GM21825 (cell line): ENCODE results near the gene CR2.
"Not testable (repeated sequence)": the region's sequence is repeated elsewhere in the genome, so short reads cannot be mapped to it uniquely, and the experiment has no call there.

Experiments
- ATAC-seq: cut with Tn5 transposase; IDR thresholded peaks from one replicate; pipeline ENCODE4 v1.9.1; 2021; ENCODE audit warnings: mild to moderate bottlenecking, moderate library complexity; ENCODE audit not compliant: unreplicated experiment

CR2 gene

DNA sequence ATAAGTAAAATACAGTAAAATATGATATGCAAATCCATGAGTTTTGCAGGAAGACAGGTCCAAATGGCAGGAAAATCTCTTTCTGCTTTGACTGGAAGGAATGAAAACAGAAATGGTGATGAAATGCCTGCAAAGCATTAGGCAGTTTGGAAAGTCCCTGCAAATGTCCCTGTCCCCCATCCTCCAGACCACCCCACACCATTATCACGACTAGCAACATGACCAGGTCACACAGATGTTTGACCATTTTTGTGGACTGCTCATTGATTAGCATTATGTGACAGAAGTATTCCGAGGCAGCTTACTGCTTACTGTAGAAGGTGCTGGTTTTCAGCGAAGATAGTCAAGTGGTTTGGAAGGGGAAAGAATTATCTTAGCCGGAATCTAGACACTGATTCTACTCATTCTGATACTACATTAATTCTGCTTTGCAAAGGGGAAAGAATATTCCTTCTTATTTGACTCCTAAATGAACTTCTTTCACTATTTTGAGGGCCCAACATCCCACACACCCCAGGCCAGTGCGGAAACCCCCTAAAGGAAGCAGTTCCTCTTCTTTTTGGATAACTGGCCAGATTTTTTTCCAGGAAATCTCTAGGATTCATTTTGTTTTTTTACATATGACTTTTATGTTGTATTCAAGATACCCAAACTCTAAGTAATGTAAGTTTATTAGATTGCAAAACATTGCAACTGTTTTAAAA is 9.5 kb upstream of the CR2 start:
- no peak for ATAC-seq

DNA sequence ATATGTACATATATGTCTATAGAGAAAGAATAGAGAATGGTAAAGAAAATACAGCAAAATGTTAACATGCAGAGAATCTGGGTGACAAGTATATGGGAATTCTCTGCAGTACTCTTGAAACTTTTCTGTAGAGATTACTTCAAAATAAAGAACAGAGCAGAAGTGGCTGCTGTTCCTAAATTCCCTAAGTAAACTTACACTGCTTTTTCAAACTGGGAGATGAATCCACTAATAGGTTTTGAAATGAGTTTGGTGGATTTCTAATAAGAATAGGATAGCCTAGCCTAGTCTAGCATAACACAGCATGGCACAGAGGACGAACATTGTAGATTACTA is 450 bp upstream of the CR2 start:
- no peak for ATAC-seq

DNA sequence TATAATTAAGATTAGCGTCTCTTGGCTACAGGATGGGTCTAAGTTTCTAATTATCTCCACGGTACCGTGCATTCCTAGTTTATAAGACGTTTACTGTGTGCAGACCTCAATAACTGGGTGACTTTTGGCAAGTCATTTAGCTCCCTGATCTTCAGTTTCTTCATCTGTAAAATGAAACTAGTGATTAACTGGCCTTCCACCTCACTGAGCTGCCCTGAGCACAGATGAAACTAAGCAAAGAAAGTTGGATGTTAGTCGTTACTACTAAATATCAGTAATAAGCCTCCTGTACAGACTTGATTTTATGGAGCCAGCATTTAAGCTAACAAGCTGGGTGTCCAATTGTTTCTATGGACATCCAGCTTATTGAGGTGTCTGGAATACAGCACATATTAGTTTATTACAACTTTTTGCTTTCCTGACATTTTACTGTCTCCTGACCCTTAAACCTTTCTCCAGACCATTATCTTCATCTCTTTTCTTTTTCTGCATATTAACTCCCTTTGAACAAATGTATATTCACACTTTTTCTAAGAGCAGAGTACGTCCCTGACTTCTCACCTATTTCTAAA is 1.1 kb downstream of the CR2 start:
- no peak for ATAC-seq

DNA sequence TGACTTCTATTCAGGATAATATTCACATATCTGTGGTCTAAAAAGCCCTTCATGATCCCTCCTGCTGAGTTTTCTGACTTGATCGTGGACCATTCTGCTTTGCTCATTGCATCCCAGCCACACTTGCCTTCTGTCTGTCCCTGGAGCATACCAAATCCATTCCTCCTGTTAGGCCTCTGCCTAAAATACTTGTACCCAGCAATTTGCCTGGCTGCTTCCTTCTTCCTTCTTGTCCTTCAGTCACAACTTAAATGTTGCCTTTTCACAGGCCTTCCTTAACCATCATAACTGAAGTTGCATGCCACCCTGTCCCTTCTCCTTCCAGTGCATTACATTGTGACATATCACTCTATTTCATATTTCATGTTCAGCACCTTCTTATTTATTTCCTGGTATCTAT is 4.3 kb downstream of the CR2 start:
- no peak for ATAC-seq

DNA sequence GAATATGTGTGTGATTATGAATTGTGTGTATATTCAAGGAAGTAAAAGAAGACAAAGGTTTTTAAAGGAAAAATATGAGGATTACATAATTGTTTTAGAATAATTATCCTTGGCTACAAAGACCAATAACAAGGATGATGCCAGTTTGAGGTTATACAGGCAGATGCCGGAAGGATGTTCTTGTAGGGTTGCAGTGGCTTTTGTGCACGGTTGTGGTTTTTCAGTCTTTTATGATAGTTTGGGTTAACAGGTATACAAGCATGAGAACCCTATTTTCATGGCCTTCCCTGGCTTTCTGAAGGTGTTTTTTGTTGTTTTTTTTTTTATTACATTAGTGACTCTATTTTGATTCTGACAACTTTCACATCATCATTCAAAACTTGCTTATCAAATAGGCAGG is 4.9 kb downstream of the CR2 start:
- no peak for ATAC-seq

DNA sequence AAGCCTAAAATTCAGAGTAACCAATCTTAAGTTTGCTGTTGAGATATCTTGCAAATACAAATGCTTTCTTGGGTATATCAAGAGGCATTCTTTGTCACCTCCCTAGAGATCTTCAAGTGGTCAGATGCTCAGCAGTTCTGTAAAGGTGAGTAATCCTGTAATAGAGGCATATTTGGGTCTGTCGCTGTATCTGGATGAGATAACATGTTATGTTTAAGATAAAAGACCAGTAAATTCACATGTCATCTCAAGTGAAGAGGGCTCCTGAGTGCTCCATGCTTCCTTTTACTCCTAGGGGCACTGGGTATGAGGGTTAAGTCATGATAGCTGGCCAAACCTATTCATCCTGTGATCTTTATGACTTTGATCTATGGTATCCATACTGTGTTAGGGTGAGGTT is 7.5 kb downstream of the CR2 start:
- no peak for ATAC-seq

DNA sequence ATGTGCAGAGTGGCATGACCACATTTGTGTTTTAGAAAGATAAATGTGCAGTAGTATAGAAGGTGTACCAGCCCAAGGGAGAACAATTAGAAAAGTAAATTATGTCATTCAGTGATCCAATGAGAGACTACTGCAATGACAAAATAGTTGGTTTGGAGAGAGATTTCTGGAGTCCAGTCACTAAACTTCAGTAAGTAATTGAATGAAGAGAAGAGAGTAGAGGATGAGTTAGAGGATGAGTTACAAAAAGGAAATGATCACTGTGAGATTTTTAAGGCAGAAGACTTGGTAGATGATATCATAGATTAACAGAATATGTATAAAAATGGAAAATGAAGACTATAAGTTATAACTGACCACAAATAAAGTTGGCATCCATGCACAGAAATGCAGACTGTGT is 8.4 kb downstream of the CR2 start:
- ATAC-seq: no peak

DNA sequence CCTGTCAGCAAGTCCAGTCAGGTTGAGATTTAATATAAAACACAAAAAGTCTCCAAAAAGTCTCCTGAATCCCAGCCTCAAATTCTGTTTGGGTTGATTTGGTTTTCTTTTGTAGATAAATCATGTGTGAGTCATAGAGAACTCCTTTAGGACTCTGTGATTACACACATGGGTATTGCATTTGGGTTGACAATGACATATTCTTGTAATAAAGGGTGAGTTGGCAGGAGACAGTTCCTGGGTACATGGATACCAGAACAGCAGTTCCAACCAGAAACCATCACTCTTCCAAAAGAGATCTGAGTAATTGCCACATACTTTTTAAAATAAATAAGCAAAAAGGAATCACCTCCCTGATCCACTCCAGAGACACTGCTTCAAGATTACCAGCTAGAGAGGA is 8.9 kb downstream of the CR2 start:
- ATAC-seq: no peak

DNA sequence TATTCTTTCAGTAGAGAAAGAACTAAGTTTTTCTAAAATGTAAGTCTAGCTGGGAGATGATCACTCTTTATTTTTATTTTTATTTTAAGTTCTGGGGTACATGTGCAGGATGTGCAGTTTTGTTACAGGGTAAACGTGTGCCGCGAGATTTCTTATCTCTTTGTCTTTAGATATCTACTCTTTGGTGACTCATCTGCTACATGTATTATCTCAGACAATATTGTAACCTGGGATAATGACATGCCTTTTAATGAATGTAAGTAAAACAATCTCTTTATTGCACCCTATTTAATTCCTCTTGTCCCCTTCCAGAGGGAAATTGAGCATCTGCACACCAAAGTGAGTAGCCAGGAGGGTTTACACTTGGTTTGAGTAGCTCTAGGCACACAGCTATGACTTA is 9.4 kb downstream of the CR2 start:
- no peak for ATAC-seq

DNA sequence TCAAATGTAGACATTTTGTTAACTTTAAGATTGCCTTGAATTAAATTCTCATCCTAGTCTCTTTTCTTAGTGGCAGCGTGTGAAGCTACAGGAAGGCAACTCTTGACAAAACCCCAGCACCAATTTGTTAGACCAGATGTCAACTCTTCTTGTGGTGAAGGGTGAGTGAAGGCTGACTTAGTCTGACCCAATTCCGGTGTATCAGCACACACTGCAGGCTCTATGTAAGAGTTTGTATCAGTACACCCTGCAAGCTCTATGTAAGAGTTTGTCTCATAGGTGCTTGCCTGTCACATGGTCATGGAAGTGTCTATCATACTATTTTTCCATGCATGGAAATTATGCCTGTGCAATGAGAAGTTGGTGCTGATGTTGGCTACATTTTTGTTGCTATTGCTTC is 16.8 kb downstream of the CR2 start:
- ATAC-seq: no peak

DNA sequence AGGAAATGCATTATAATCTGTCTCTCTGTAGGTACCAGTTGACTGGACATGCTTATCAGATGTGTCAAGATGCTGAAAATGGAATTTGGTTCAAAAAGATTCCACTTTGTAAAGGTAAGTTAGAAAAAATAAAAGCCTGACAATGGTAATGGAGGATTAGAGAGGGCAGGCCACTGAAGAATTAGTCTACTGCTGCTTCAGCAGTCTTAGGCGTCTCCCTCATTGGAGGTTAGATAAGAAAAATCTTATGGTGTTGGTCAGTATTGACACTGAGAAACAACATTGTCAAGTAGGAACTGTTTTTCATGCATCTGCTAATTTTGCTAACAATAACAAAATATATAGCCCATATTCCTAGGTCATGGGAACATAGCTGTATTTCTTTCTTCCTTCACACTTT is 20.1 kb downstream of the CR2 start:
- no peak for ATAC-seq

DNA sequence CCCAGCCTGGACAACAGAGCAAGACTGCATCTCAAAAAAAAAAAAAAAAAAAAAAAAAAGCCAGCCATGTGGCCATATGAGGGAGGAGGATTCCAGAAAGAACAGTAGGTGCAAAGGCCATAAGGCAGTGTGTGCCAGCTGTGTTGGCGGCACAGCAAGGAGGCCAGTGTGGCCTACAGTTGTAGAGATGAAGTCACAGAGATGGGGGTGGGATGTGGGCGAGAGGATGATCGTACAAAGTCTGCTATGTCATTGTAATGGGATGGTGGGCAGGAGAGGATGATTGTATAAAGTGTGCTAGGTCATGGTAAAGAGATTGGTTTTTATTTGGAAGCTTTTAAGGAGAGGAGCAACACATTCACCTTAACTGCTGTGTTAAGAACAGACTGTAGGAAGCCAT is 32.1 kb downstream of the CR2 start:
- no peak for ATAC-seq

DNA sequence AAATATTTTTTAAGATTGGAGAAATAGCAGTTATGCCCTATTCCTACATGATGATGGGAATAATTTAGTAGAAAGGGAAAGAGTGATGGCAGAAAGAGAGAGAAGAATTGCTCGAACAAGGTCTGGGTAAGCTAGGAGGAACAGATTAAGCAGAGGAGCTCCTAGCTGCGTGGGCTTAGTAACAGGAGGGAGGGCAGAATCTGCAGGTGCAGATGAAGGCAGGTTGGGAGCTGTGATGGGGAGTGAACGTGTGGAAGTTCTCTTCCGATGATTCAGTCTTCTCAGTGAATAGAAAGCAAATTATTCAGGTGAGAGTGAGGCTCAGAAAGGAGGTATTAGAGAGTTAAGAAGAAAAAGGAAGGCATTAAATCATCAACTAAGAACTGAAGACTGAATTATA is 33.5 kb downstream of the CR2 start:
- ATAC-seq: no peak

DNA sequence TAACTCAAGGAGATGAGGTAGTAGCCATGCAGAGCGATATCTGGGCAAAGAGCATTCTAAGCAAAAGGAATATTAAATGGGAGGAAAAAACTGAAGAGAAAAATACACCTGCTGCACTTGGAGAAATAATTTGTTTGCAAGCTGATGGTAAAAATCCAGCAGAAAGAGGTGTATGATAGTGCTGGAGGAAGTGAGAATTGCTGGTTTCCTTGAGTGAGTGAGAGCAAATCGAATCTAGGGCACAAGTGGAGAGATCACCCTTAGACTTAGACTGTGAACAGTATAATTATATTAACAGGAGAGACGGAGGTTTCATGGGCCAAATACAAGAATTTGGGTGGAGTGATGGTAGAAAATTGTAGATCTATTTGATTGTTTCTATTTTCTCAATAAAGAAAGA is 39.1 kb downstream of the CR2 start:
- no peak for ATAC-seq

DNA sequence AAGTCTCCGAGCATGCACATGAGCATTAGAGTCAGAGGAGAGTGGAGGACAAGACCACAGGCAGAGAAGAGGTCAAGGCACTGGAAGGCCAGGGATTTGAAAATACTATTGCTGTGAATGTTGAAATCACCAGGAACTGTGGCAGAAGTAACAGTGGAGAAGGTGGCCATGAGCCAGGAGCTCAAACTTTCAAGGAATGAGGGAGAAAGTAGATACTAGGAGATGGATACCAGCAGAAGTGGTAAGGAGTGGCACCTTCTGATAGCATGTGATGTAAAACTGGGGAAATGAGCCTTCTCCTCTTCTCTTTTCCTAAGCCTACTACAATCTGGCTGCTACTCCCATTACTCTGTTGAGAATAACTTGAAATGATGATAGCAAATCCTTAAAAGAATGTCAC is 40.0 kb downstream of the CR2 start:
- ATAC-seq: no peak

DNA sequence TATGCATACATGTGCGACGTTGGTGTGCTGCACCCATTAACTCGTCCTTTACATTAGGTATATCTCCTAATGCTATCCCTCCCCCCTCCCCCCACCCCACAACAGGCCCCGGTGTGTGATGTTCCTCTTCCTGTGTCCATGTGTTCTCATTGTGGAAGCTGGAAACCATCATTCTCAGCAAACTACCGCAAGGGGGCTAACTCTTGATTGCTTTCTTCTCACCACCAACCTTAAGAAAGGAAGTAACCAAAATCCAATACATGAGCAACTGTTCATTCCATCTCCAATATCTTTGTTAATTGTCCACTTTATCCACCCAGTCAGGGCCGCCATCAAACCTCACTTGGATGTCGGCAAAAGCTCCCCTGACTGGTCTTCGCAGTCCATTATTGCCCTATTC is 41.2 kb downstream of the CR2 start:
- ATAC-seq: not testable (repeated sequence)

DNA sequence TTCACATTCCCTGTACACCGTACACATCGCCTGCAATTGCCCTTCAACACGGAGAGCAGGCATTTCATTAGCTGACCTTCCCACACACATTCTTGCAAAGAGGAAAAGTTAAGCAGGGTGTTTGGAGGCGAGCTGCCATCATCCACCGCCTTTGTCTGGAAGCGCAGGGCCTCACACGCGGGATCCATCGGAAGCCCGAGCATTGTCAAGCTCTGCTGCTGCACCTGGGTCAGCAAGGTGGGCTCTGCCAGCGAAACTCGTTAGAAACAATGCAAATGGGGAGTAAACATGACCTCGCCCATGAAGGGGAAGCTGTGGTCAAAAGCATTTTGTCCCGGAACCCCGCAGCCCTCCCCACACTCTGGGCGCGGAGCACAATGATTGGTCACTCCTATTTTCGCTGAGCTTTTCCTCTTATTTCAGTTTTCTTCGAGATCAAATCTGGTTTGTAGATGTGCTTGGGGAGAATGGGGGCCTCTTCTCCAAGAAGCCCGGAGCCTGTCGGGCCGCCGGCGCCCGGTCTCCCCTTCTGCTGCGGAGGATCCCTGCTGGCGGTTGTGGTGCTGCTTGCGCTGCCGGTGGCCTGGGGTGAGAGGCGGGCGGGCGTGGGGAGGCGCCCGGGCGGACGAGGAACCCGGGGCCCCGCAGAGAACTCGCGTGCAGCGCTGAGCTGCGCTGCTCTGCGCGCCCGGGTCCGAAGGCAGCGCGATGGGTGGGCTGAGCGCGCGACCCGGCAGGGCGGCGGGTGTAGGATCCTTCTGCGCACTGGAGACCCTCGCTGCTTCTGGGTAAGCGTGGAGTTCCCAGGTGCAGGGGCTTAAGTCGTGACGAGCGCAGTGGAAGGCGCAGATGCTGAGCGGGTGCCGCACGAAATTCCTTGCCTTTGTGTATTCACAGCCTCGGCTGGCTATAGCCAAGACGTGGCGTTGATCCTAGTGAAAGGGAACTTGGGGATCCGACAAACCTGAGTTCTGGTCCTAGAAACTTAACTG is 42.0 kb downstream of the CR2 start, which contains the start of gene CR1:
Gene CR1, plus strand, starts transcription at position 357 of the 992 bp plus-strand sequence. Its CDS starts 111 bp downstream, at position 468.
- no peak for ATAC-seq

DNA sequence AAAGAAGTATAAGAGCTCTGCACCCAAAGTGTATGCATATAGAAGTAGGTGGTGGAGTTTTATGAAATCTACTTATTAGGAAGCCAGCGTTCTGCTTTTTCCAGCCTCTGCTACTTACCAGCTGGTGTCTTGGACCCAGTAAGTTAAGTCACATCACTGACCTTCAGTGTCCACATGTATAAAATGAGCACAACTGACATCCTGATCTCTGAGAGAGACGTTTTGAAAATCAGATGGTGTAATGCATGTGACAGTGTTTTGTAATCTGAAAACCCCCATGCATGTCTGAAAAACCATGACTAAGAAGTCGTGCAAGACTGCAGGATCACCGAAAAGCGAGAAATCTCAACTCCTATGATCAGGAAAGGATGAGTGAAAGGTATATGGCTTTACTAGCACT is 43.8 kb downstream of the CR2 start:
- no peak for ATAC-seq

DNA sequence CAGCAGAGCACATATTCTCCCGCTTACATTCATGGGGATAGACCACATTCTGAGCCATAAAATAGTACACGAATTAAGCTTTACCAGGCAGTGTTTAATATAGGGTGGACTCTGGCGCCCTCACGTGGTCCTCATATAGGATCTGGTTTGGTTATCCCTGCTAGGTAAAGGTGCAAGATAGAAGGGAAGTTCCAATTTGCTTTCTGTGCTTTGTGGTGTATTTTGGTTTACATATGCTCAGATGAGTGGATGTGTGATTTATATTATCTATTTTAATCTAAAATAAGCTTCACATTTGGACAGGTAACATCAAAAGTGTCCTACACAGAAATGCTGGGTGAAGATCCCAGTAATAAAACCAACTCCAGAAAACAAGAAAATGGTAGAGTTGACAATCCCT is 45.4 kb downstream of the CR2 start:
- ATAC-seq: no peak

DNA sequence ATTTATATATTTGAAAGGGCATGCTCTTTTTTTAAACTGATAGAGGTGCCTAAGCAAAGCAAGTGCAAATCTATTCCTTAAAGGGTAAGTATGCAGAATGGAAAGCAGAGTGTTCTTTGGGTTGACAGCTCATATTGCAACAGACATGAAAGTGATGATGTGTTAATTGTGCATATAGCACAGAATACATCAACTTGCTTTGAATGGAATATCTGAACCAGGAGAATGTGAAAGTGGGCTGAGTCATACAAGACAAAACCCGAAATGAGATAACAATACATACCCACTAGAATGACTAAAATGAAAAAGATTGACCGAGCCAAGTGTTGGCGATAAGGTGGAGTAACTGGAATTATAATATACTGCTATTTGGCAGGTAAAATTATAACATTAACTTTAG is 46.2 kb downstream of the CR2 start:
- ATAC-seq: no peak

DNA sequence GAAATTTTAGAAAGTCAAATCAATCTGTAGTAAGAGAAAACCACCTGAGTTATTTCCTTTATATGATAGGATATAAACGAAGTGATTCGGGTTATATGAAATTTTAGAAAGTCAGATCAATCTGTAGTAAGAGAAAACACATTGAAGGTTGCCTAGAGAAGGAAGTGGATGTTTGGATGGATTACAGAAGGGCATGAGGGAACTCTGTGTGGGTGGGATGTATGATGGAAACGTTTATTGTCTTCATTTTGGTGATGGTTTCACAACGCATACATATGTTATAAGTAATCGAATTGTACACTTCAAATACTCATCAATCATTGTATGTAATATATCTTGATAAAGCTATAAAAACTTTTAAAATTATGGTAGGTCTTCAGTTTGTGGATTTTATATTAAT is 46.9 kb downstream of the CR2 start:
- no peak for ATAC-seq

DNA sequence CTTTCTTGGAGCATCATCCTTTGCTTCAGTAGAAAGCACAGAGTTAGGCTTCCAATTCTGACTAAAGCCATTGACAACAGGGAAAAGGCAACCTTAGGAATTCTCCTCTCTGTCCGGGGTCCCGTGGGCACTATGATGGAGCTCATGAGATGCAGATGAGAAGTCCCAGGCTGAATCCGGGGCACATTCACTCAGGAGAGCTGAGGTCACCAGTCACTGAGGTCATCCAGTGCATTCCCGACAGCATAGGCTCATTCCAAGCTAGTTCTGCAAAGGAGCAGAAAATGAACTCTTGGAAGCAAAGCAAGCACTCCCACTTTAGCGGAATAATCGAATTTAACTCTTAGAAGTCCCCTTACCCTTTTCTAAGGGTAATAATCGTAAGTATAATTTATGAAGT is 48.6 kb downstream of the CR2 start:
- no peak for ATAC-seq
